Cardiac fibroblast (primary cell): ENCODE data around the gene TMEM259.

Source experiments
- DNase-seq, 2 donors: peaks; one replicate each; pipeline versions ENCODE4 v3.0.0 to v3.0.0-alpha.2; 2010; ENCODE audit warnings: low read depth in 2 of 2
- H3K4me3 ChIP-seq, 2 donors: replicated peaks in 1 of 2; 1 replicate in 1 of 2; 2 replicates in 1 of 2; pipeline ENCODE4 v1.5.1; 2011; ENCODE audit warnings: low read depth in 2 of 2, low read length in 2 of 2, mild to moderate bottlenecking in 2 of 2, moderate library complexity in 1 of 2
- TF ChIP-seq, protein P1 (sequence below): IDR thresholded peaks from one replicate; pipeline ENCODE4 v1.5.1; 2011; ENCODE audit warnings: low read depth, mild to moderate bottlenecking, low read length, inconsistent platforms

Gene TMEM259

GRCh38 chr19:1038978-1039645 is 18.2 kb upstream of the TMEM259 start:
- no peak overlapping the region for H3K4me3 ChIP-seq
- no peak for DNase-seq
- TF ChIP-seq, protein P1, sequence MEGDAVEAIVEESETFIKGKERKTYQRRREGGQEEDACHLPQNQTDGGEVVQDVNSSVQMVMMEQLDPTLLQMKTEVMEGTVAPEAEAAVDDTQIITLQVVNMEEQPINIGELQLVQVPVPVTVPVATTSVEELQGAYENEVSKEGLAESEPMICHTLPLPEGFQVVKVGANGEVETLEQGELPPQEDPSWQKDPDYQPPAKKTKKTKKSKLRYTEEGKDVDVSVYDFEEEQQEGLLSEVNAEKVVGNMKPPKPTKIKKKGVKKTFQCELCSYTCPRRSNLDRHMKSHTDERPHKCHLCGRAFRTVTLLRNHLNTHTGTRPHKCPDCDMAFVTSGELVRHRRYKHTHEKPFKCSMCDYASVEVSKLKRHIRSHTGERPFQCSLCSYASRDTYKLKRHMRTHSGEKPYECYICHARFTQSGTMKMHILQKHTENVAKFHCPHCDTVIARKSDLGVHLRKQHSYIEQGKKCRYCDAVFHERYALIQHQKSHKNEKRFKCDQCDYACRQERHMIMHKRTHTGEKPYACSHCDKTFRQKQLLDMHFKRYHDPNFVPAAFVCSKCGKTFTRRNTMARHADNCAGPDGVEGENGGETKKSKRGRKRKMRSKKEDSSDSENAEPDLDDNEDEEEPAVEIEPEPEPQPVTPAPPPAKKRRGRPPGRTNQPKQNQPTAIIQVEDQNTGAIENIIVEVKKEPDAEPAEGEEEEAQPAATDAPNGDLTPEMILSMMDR, result no peak

- no peak overlapping the region for H3K4me3 ChIP-seq
- TF ChIP-seq, protein P1, result no peak
- DNase-seq, result no peak
These were observed 16.7 kb upstream of the TMEM259 start for GRCh38 chr19:1037621-1038064.

GRCh38 chr19:1035998-1036621 is 15.2 kb upstream of the TMEM259 start:
- no peak for DNase-seq
- TF ChIP-seq, protein P1, result peak; percentile 13

DNA sequence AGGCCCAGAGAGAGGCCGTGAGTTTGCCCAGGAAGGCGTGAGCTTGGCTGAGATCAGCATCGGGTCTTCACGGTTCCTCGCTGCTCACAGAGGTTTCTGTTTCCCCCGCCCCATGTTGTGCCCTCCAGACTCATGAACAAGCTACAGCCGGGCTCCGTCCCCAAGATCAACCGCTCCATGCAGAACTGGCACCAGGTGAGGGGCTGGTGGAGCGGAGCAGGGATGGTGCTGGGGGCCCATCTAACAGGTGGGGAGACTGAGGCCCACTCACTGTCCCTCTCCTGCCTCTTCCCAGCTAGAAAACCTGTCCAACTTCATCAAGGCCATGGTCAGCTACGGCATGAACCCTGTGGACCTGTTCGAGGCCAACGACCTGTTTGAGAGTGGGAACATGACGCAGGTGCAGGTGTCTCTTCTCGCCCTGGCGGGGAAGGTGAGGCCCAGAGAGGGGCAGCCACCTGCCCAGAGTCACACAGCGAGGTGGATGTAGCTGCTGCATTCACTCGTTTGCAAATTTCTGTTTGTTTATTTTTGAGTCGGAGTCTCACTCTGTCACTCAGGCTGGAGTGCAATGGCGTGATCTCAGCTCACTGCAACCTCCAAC is 11.4 kb upstream of the TMEM259 start:
- no peak for DNase-seq
- no peak overlapping the region for H3K4me3 ChIP-seq
- TF ChIP-seq, protein P1, result no peak

More at GRCh38 chr19:1035998-1036621, 15.2 kb upstream of the TMEM259 start:
- no peak overlapping the region for H3K4me3 ChIP-seq

DNA sequence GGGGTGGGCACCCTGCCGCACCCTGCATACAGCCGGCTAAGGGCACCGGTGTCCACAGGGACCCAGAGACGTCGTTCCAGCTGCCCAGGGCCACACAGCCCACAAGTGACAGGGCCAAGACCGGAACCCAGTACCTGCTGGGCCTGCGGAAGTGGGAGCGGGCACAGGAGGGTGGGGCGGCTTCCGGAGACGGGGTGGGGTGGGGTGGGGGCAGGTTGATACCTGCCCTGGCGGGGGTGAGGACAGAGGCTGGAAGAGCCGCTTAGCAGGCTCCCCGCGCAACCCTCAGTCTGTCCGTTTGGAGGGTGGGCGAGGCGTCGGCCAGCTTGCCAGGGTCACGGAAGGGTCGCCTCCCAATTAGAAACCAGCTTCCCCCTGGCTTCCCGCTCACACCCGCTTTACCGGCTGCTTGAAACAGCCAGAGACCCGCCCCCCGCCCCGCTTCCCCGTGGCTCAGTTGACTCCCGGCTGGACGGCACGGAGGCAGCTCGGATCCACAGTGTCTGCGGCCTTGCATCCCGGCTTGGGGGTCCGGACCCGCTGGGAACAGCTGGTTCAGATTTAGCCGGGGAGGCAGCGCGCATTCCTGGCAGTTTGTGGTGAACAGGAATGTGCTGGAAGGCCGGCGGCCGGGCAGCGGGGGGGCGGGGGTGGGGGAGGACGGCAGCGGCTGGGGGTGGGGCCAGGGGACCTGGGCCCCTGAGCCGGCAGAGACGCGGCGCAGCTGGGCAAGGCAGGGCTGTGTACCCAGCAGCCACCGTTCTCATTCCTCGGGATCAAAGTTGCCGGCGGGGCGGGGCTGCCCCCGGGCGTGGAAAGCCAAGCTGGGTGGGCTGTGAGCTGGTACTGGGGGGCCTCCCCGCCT is 7.4 kb upstream of the TMEM259 start:
- peak; percentile 89 to 97 for DNase-seq
- peak overlapping the region; percentile 99 for H3K4me3 ChIP-seq
- TF ChIP-seq, protein P1, result no peak

DNA sequence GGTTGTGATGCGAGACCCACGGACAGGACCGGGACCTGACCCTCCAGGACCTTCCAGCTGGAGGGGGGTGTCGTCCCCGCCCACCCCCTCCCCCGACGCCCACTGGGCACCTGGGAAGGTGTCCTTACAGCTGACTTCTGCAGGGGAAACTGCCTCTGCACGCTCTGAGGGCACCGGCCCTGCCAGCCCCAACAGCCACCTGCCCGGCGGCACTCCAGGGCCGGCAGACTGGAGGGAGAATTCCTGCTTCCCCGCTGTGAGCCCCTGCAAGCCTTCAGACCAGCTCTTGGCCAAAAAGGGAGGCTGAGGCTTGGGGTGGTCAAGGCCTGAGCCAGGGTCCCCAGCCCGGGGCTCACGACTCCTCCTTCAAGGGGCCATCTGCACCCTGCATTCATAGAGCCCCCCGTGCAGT is 6.7 kb upstream of the TMEM259 start:
- peak overlapping the region; percentile 99 for H3K4me3 ChIP-seq
- no peak for DNase-seq
- TF ChIP-seq, protein P1, result no peak
